Stimulated activated CD8-positive, alpha-beta memory T cell treated with anti-CD3 and anti-CD28 coated beads, Interleukin-12 subunit alpha, Interleukin-12 subunit beta, amount 100 ng/mL, for 24 hours (primary cell): ENCODE measurements around the gene WRAP73.

ENCODE experiments used
- DNase-seq: peaks from one replicate; pipeline ENCODE4 v3.0.0-alpha.2; 2020; ENCODE audit errors: extremely low read depth

The WRAP73 gene

DNA sequence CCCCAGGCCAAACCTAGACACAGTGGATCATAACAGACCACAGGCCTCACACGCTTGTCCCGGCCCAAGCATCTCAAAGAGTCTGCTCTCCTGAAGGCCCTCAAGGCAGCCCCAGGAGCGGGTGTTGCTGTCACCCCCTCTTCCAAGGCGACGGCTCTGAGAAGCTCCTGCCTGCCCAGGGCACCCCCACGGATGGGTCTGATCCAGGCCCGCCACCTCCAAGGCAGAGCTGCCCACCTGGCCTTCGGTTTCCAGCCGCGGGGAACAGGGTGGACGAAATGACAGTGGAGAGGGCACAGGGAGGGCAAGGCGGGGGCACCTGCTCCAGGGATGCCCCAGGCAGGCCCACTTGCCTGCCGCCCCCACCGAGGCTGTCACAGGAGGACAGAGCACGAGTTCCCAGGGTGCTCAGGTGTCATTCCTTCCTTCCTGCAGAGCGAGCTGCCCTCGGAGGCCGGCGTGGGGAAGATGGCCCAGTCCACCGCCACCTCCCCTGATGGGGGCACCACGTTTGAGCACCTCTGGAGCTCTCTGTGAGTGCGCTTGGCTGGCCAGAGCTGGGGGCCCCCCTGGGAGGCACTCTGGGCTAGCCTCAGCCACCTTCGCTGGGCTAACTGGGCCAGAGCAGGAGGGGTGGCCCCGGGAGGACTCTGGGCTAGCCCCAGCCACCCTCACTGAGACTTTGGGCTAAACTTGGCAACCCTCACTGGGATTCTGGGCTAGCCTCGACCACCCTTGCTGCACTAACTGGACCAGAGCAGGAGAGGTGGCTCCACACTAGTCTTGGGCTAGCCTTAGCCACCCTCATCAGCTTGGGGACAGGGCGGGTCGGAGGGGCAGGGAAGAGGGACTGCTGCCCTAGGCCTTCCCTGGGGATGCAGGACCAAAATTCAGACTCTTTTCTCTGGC, 32.2 kb upstream of the WRAP73 start:
- no peak for DNase-seq

DNA sequence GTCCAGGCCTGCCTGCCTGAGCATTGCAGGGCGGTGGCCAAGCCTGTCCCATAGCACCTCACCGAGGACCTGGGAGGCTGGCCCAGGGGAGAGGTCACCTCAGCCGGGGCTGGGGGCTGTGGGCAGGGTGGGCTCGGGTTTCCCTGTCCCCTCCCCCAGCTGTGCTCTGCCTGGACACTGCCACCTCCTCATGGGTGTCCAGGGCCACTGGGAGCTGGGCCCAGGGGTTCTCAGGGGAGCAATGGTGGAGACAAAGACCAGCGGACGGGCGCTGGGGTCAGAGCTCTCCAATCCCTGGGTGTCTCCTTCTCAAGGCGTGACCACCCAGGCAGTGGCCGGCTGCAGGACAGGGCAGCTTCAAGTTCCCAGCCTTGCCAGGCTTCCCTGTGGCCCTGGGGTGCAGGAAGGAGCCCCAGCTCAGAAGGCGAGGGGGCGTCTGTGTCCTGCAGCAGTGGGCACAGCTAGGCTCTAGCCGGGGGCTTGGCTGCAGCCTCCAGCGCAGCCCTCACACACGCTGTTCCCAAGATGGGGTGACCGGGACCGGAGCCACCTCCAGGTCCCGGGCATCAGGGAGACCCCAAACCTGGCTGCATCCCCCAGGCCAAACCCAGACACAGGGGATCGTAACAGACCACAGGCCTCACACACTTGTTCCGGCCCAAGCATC, 31.5 kb upstream of the WRAP73 start:
- DNase-seq, result no peak

DNA sequence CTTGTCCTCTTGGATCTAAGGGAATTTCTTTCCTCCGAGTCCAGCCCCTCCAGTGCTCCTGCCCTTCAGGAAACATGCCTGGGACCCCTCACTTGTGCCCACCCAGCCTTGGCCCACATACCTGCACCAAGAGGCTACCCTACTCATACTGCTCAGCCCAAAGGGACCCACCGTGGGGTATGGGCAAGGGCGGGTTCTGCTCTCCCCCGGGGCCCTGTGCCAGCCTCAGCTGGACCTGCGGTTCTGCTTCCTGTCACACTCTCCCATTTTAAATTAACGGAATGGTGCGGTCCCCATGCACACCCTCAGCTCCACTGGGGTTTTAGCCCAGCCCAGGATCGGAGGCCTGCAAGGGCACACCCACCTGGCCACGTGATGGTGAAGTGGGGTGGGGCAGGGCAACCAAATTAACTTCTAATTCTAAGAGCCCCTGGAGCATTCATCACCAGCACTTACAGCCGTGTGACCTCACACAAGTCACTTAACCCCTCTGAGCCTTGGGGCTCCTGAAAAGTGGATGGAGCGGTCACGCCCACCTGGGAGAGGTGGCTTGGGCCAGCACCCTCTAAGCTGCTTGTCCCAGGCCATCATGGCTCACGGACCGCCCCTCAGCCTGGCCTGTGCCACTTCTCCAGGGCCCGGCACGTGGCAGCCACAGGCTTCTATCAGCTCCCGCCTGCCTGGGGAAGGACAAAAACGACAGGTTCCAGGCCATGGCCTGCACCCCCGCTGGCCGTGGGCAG, 30.8 kb upstream of the WRAP73 start:
- DNase-seq, result no peak

DNA sequence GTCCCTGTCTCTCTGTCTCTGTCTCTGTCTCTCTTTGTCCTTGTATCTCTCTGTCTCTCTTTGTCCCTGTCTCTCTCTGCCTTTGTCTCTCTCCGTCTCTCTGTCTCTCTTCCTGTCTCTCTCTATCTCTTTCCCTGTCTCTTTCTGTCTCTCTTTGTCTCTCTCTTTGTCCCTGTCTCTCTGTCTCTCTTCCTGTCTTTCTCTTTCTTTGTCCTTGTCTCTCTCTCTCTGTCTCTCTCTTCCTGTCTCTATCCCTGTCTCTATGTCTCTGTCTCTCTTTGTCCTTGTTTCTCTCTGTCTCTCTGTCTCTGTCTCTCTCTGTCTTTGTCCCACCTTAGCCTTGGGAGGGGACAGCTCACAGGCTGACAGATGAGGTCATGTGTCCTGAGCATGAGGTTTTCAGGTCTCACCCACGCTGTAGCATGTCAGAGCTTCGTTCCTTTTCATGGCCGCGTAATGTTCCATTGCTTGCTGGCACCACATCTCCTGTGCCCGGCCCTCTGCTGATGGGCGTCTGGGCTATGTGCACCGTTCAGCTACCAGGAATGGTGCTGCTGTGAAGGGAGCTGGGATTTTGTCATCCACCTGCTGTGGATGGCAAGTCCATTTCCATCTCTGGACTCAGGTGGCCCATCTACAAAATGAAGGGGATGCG, 30.0 kb upstream of the WRAP73 start:
- DNase-seq, result no peak

DNA sequence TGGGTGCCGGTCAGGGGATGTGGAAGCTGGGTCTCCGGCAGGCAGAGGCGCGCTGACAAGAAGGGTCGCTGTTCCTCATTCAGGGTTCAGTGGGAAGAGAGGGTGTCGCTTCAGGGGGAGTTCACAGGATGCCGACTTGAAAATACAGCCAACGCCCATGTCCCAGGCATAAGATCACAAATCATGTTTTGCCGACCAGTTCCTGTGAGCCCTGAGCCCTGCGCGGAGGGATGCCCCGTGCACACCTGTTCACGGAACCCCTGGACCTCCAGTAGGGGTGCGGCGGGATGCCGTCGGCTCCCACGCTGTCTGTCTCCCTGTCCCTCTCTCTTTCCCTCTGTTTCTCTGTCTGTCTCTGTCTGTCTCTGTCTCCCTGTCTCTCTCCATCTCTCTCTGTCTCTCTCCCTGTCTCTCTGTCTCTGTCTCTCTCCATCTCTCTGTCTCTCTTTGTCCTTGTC, 29.2 kb upstream of the WRAP73 start:
- DNase-seq, result no peak

DNA sequence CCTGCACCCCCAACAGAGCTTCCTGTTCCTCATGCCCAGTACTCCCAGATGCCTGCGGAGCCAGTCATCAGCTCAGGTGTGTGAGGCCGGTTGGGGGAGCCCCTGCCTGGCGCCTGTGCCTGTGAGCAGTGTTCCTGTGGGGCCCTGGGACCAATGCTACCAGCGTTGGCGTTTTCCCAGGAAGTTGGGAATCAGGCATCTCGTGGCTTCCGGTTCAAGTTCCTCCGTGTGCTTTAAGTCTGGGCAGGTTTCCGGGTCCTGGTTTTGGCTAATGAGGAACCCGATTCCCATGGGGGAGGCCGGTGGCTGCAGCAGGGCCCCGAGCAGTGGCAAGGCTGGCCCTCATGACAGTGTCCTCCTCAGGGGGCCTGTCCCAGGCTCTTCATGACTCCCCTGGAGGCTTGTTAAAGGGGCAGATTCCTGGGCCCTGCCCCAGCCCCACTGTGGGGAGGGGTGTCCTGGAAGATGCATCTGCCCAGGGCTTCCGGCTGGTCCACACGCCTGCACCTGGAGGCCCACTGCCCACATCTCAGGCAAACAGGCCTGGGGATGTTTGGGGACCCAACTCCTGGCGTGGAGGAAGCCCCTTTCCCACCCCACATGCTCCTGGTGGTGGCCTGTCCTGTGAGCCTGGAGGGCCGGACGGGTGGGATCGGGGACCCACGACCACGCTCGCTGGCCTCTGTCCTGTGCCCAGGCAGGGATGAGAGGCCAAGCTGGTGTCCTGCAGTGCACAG, 28.6 kb upstream of the WRAP73 start:
- no peak for DNase-seq

DNA sequence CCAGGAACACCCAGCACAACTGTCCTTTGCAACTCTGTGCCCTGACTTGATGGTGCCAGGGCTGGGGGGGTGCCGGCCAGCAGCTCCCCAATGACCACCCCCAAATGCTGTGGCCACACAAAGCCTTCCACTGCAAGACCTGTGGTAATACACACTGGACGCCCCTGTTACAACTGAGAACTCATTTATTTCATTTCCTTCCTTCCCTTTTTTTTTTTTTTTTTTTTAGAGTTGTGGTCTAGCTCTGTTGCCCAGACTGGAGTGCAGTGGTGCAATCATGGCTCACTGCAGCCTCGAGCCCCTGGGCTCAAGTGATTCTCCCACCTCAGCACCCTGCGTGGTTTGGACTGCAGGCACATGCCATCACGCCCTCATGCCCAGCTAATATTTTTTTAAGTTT, 27.6 kb upstream of the WRAP73 start:
- no peak for DNase-seq

DNA sequence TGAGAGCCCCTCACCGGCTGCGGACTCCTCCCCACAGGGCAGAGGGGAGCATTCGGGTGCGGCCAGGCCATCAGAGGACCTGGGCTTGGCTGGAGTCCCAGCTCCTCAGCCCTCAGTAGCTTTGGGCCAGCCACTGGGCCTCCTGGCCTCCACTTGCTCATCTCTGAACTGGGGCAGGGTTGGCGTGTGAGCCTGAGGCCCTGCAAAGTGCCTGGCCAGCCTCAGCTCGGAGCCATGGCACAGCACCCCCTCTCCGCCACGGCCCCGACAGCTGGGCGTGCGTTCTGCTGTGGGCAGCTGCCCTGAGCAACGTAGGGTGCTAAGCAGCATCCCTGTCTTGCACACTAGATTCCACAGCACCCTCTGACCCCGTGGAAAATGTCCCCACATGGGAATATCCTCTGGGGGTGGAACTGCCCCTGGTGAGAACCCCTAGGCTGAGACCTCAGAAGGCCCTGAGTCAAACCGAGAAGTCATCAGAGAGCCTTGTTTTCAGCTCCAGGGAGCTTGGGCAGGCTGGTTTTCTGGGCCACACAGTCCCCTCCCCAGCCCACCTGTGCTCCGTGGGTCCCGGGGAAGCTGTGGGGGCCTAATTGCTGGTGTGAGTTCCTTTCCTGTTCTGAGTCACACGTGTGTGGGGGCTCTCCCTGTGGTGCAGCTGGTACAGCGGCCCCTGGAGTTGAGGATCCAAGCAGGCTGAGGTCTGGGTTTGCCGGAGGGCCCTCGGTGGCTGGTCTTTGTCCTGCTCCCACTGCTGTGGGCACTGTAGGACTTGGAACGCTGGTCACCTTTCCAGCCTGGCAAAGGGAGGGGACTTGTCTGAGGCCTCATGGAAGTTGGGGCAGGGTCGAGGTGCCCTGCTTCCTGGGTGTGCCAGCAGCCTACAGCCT, 26.9 kb upstream of the WRAP73 start:
- DNase-seq, result no peak

DNA sequence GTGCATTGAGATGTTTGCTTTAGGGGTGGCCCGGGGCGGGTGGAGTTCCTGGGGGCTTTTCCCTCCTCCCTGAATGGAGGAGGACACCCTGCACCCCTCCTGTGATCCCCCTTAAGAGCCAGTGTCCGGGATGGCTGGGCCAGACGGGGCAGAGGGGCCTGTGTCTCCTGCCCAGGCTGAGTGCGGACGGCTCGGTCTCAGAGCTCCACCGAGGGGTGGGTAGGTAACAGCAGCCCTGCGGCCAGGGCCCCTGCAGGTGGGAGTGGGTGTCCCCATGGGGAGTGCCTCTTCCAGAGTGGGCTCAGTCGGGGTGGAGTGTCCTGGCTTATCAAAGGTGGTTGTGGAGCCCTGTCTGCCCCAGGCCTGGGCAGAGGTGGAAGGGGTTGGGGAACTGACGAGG, 25.5 kb upstream of the WRAP73 start:
- no peak for DNase-seq

DNA sequence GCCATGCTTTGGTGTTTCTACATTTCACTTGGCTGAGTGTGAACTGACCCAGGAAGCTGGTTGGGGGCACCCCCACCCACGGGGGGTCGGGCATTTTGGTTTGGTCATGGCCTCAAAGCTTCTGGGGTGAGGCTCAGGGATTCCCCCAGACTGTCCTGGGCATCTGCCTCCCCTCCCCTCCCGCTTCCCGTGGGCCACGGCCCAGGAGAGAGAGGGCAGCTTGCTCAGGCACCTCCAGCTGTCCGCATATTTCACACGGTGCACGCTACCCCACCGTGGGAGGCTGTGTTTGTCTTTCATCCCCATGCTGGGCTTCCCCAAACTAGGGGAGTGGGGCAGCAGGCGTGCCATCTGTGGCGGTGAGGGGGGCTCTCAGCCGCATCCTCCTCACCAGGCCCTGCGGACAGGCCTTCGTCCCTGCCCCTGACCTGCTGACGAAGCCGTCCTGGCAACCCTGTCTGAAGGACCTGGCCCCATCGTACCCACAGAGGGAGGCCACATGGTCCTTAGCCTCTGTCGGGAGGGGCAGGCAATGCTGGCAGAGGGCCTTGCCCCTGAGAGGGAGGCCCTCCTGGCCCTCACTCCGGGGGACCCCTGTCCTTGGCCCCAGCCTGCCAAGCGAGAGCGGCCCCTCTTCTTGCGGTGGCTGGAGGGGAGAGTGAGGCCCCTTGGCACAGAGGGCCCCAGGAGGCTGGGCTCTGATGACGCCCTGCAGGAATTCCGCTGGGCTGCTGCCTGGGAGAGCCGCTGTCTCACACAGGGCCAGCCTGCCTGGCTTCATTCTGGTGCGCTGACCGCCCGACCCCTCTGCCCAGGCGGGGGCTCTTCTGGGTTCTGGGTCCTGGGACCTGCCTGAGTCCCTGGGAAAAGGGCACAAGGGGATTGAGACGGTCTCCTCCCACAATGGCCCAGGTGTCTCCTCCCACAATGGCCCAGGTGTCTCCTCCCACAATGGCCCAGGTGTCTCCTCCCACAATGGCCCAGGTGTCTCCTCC, 24.5 kb upstream of the WRAP73 start:
- no peak for DNase-seq

DNA sequence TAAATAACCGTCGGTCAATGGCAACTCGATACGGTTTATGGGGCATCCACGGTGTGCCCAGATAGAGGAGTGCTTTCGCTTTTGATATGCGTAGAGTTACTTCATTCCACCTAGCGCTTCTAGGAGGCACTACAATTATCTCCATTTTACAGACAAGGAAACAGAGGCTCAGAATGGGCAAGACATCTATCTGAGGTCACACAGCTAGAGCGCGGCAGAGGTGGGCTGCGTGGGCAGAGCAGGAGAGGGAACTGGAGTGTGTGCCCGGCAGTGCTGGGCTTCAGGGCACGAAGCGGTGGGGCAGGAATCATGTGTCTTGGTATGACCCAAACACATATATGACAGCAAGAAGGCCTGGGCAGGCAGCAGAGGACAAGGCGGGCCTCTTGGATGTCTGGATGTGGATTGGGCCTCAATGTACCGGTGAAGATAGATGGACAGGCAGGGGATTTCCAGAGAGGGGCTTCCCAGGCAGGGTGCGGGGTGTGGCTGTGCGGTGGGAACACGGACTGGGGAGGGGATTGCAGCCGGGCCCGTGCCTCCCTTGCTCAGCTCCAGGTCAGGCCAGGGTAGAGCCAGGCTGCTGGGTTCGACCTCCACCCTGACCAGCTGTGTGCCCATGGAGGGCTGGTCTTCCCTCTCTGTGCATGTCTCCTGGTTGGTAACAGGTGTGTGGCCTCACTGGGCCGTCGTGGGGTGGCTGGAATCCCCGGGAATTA, 23.6 kb upstream of the WRAP73 start:
- no peak for DNase-seq

DNA sequence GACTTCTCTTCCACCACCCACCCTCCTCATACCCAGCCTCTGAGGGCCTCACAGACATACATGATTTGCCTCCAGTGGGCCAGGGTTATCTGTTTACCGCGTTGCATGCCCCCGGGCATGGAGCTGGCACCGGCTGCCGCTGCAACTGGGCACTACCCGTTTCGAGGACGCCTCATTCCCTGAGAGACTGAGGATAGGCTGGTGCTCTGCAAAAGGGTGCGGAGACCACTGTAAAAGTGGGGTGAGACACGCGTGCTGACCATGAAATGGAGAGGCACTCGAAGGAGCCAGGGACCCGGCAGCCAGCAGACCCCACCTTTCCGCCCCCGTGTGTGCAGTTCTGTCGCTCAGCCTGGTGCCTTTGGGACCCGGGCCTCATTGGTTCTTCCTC, 23.1 kb upstream of the WRAP73 start:
- no peak for DNase-seq

DNA sequence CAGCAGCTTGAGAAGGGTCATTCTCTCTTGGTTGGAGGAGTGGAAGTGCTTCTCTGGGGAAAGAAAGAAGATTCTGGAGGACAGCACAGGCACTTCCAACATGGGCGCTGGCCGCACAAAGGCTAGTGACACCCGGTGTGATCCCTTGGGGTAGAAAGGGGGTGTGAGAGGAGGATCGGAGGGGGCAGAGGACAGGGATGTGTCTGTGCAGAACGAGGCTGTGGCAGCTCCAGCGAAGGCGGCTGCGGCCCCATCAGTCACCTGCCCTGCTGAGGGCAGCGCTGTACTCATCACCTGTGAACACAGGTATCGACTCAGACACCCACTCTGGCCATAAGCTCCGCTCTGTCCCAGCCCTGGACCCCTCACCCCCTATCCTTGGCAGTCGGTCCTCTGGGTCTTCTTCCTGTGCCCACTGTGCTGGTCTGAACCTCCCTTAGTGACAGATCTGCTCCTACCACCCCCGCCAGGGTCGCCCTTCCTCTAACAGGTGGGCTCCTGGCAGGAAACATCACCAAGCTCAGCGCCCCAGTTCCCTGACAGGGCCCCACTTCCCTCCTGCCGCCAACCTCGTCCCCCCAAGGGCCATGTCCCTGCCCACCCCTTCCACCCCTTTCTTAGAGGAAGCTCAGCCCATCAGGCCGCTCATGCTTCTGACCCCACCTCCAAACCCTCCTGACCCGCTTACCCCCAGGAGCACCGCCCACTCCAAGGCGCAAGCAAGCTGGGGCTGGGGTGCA, 22.5 kb upstream of the WRAP73 start:
- no peak for DNase-seq

DNA sequence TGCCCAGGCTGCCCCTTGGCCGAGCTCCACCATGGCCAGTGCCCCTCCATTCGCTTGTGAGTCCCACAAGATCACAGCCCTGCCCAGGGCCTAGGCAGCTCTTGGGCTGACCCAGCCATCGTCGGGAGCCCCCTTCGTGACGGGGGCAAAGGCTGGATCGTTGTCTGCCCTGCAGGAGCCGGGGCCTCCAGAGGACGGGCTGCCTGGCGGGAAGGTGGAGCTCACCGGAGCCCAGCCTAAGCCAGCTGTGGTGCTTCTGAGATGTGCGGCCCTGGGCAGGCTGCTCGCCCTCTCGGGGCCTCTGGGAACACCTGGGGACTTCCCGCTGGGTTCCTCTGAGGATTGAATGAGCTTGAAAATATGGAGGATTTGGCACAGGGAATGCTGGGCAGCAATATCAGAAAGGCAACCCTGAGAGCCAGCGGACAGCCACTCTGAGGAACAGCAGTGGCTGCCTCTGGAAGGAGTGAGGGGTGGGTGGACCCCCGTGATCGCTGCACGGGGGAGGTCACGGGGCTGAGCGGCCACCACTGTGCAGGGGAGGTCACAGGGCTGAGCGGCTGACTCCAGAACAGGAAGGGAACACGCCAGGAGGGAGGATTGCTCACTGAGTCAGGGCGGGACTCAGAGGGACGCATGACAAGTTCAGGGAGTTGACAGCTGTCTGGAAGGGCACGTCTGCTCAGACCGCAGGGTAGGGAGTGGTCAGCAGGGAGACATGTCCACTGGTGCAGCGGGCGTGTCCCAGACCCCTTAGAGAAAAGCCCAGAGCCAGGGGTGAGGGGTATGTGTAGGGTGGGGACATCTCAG, 21.7 kb upstream of the WRAP73 start:
- DNase-seq, result no peak

DNA sequence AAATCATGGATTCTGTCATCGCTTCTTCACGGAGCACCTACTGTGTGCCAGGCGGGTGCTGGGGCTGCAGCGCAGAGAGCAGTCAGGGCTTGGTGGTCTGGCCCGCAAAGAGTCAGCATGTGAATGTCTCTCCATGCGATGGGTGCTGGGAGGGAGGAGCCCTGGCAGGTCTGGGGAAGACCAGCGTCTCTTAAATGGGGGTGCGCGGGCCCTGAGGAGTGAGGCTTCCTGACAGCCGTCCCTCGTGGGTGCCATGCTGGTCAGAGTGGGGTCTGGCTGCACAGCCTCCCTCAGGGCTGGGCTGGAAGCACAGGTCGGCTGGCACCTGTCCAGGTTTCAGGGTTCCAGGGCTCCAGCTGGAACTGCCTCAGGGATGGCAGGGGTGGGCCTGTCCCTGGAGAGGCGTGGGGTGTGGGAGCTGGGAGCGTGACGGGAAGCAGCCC, 20.9 kb upstream of the WRAP73 start:
- DNase-seq, result no peak

DNA sequence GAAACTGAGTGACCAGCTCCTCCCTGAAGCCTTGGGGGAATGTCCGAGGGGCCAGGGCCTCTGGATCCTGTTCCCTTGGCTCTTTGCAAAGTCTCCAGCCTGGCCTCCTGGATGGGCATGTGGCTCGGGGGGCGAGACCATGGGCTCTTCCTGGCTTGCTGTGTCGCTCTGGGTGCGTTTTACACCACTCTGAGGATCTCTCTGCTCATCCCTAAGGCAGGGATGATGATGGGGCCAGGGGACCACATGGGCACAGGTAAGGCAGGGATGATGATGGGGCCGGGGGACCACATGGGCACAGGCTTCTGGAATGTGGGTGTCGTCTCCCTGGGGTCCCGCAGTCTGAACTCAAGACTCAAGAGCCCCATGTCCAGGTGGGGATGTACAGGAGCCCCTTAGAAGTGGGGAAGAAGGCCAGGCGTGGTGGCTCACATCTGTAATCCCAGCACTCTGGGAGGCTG, 20.1 kb upstream of the WRAP73 start:
- no peak for DNase-seq

DNA sequence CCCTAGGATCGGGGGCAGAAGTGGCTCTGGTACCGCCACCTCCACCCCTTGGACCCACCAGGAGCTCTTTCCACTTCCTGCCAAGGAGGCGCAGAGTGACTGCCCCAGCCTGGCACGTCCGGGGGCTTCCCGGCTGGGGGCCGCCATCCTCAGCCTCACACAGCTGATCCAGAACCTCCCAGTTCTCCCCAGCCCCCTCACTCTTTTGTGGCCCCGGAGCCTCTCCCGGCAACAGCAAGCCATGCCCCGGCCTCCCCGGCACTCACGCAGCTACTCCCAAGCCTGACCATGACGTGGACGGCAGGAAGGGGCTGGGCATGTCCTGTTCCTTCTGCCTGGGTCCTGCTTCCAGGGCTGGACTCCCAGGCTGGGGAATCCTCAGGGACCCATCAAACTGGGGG, 19.5 kb upstream of the WRAP73 start:
- DNase-seq, result no peak
